A549 (cell line): Measurements from ENCODE around the gene LARGE1.

ENCODE experiments used
- BHLHE40 ChIP-seq: IDR thresholded peaks from 2 replicates; pipeline ENCODE4 v1.6.1; 2012; ENCODE audit warnings: low read depth, low read length, inconsistent platforms
- MYC ChIP-seq: IDR thresholded peaks from 2 replicates; pipeline ENCODE4 v1.6.1; 2012; ENCODE audit warnings: mild to moderate bottlenecking, inconsistent platforms, low read length, improper control_type of control experiment, borderline replicate concordance
- TF ChIP-seq, protein P1 (sequence below): IDR thresholded peaks from 2 replicates; pipeline ENCODE4 v1.6.1; 2012
- TF ChIP-seq, protein P2 (sequence below): fragments of >200 bp; sonication (Bioruptor Twin); formaldehyde crosslinking; IDR thresholded peaks from 3 replicates; pipeline ENCODE4 v1.5.1; 2016

DNA sequence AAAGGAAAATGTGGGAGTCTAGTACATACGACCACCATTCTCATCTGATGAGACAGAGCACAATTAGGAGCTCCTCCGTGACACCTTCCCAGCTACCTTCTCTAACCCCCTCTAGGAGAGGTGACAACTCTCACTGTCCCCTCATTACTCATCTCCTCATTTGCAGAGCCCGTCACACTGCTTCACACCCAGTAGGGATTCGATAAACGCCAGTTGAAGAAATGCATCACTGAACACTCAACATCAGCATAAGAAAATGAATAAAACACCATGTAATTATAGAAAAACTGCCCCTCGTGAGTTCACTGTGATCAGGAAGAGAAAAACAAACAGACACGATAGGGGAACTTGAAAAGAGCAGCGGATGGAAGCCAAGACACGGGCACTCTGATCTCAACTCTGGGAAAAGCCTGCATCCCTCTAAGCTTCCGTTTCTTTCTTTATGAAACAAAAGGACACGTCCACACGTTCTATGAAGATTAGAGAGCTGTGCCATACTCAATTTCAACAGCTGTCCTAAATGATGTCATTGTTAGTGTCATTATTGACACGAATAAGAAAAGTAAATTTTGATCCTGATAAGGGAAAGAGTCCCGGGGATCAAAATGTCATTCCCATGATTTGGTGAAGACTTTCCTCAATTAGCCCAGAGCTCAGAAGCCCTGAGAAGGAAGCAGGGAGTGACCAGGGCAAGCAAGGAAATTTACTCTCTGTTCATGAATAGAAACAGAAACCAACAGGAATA, 356.9 kb downstream of the LARGE1 start:
- TF ChIP-seq MYC, result no peak
- TF ChIP-seq, protein P1, sequence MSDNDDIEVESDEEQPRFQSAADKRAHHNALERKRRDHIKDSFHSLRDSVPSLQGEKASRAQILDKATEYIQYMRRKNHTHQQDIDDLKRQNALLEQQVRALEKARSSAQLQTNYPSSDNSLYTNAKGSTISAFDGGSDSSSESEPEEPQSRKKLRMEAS, result no peak
- TF ChIP-seq, protein P2, sequence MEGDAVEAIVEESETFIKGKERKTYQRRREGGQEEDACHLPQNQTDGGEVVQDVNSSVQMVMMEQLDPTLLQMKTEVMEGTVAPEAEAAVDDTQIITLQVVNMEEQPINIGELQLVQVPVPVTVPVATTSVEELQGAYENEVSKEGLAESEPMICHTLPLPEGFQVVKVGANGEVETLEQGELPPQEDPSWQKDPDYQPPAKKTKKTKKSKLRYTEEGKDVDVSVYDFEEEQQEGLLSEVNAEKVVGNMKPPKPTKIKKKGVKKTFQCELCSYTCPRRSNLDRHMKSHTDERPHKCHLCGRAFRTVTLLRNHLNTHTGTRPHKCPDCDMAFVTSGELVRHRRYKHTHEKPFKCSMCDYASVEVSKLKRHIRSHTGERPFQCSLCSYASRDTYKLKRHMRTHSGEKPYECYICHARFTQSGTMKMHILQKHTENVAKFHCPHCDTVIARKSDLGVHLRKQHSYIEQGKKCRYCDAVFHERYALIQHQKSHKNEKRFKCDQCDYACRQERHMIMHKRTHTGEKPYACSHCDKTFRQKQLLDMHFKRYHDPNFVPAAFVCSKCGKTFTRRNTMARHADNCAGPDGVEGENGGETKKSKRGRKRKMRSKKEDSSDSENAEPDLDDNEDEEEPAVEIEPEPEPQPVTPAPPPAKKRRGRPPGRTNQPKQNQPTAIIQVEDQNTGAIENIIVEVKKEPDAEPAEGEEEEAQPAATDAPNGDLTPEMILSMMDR, result no peak
- no peak for TF ChIP-seq BHLHE40
